Fibroblast of pulmonary artery (primary cell): ENCODE measurements around the gene HOXB3.

Source experiments
- DNase-seq: peaks from one replicate; pipeline ENCODE4 v3.0.0-alpha.2; 2010; ENCODE audit warnings: low read depth
- H3K4me3 ChIP-seq: replicated peaks from 2 replicates; pipeline ENCODE4 v1.5.1; 2011; ENCODE audit warnings: low read depth, mild to moderate bottlenecking, control low read depth, low read length, moderate library complexity
- TF ChIP-seq, protein P1 (sequence below): IDR thresholded peaks from 2 replicates; pipeline ENCODE4 v1.5.1; 2011; ENCODE audit warnings: mild to moderate bottlenecking, control low read depth, low read length, inconsistent platforms; ENCODE audit errors: missing control alignments

HOXB3 gene

DNA sequence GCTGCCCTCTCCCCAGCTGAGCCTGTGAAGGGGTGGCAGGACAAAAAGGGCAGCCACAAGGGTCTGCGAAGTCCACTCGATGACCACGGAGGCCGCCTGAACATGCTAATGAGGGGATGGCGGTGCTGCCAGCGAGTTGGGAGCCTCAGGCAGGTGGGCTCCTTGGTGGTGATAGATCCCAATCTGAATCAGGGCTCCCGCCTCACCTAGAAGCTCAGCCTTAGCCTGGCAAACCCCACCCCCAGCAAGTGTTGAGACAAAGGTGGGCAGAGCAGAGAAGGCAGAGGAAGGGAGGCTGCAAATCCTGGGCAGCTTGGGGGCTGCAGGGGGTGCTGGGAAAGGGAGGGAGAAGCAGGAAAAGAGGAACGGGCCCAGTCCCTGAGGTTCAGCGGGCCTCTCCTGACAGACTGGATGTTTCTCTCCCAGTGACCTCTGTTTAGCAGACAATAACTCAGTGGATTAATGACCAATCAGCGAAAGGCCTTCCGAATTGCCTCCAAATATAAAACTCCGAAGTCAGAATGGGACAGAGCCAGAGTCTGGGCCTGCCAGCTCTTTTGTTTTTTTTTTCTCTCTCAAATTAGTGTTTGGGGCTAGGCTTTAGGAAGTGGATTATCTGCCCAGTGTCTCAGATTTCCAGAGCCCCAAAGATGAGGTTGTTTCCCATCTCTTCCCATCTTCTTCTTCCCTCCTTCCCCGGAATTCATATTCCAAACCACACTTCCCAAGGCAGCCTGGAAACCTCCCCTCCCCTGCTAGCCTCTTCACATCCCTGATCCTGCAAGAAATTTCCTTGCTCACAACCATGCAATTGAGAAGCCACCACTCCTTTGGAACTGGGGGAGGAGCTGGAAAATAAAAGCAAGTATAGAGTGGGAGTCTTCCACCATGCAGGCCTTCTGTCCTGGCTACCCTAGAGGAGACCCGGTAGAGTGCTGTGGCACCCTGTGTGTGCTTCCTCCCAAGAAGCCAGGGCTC, 29.9 kb downstream of the HOXB3 start:
- no peak for DNase-seq
- H3K4me3 ChIP-seq, result no peak overlapping the region
- TF ChIP-seq, protein P1, sequence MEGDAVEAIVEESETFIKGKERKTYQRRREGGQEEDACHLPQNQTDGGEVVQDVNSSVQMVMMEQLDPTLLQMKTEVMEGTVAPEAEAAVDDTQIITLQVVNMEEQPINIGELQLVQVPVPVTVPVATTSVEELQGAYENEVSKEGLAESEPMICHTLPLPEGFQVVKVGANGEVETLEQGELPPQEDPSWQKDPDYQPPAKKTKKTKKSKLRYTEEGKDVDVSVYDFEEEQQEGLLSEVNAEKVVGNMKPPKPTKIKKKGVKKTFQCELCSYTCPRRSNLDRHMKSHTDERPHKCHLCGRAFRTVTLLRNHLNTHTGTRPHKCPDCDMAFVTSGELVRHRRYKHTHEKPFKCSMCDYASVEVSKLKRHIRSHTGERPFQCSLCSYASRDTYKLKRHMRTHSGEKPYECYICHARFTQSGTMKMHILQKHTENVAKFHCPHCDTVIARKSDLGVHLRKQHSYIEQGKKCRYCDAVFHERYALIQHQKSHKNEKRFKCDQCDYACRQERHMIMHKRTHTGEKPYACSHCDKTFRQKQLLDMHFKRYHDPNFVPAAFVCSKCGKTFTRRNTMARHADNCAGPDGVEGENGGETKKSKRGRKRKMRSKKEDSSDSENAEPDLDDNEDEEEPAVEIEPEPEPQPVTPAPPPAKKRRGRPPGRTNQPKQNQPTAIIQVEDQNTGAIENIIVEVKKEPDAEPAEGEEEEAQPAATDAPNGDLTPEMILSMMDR, result no peak

DNA sequence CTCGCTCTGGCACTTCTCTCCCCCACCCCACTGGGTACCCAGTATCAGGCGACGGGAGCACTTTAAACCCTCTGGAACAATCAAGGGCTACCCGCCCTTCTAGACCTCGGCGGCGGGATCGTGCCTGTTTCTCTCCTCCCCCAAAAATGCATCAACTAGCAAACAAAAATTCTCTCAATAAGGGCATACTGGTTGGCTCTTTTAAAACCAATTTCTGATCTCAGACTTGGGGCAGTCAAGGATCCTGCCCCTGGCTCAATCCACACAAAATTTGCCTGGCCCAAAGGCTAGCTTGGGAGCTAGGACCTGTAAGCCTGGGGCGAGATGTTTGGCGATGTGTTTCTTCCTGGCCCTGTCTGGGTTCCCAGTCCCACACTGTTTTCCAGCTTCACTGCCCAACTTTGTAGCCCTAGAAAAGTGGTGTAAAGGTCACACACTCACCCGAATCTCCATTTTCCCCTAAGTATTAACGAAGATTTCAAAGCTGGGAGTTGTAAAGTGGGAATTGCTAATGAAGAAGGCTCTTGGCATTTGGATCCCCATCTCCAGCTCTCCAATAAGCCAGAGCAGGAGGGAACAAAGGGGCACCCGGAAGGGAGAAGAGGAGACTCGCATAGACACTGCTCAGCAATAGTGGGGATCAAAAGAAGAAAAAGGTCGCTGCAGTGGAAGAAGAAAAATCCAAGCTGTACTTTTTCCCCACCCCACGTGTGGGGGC, 30.8 kb downstream of the HOXB3 start:
- TF ChIP-seq, protein P1, result no peak
- H3K4me3 ChIP-seq, result no peak overlapping the region
- DNase-seq, result no peak

DNA sequence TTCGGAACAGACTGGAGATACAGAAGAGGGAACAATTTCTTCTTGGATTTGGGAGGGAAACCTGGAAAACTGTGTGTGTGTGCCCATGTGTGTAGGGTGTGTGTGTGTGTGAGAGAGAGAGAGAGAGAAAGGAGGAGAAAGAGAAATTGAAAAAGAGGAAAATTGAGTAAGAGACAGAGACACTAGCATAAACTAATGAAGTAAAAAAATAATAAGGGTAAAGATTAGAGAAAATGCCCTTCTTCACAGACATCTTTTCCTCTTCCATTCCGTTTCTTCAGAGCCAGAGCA, 31.3 kb downstream of the HOXB3 start:
- H3K4me3 ChIP-seq, result no peak overlapping the region
- TF ChIP-seq, protein P1, result no peak
- no peak for DNase-seq

DNA sequence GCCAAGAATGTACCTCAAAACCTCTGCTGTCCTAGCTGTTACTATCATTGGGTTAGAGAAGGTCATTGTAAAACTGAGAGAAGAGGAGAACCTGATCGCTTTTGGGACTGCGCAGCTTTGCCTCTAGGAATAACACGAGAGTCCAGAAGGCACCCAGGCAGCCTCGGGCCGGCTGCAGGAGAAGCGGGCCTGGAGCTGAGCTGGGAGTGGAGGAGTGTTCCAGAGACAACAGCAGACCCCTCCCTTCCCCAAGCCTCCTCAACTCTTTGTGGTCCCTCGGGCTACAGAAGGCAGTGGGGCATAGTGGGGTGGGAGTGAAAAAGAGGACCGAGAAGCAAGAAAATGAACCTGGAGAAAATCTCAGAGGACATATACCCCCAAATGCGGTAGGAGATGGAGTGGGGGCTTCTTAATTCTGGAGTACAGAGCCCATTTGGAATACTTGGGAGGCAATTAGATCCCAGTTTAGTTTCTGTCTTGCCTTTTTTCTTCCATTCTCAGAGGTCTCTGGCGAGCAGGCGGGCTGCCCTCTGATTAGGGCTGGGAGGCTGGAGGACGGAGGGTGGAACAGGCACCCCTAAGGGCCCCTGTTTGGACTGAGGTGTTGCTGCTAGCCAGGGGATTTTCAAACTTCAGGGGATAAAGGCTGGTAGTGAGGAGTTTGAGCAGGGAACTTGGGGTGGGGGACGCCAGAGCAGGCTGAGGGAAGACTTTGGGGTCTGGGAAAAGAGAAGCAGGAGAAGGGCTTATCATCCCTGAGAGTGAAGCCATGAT, 31.8 kb downstream of the HOXB3 start:
- TF ChIP-seq, protein P1, result no peak
- DNase-seq, result no peak
- no peak overlapping the region for H3K4me3 ChIP-seq

DNA sequence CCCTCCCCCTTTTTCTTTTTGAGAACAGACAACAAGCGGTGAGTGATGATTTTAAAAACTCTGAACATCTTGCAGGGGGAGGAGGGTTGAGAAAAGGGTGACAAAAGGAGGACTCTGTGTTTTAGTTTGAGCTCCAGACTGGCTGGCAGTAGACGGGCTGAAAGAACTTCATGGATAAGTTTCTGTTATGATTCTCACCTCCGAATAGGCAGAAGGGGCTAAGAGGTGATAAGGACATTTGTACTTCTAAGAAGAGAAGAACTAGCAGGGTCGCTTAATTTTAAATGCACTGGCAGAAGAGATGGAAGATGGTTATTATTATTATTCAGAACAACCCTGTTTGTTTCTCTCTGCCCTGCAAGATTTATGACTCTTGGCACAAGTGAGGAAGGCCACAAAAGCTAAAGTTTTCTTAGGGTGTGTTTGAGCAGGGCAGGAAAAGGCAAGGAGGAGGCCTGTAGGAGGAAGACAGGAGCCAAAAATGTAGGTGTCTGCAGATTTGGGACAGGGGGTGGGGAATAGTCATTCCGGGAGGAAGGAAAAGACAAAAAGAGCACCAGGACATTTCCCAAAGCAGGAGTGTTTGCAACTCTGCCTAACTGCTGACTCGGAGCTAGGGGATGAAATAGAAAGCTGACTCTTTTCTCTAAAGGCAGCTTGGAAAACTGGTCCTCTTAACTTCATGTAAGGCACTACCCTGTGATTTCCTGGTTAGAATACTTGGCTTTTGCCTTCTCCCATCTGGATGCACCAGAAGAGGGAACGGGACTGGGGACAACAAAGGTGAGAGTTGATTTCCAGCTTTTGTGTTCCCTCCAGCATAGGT, 33.3 kb downstream of the HOXB3 start:
- H3K4me3 ChIP-seq, result no peak overlapping the region
- TF ChIP-seq, protein P1, result no peak
- no peak for DNase-seq

DNA sequence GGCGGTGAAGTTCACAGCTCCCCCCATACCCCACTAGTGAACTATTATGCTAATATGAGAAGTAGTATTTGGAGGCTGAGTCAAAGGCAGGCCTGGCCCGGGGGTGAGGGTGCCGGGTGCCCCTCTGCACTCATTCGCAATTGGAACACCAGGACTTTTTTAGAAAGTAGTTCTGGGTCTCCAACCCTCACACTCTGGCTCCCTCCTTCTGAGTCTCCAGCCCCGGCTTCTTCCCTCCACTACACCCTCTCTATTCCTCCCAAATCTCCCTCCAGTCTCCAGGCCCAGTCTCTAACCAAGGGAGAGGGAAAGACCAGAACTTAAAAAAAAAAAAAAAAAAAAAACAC, 33.8 kb downstream of the HOXB3 start:
- no peak overlapping the region for H3K4me3 ChIP-seq
- TF ChIP-seq, protein P1, result no peak
- DNase-seq, result no peak
